GM15510 (cell line): ENCODE data around the gene ANXA11.

Experiments
- POLR2A ChIP-seq: IDR thresholded peaks from 3 replicates; pipeline ENCODE4 v1.6.1; 2011; ENCODE audit warnings: borderline replicate concordance; ENCODE audit not compliant: insufficient read length; ENCODE audit errors: extremely low read depth

Gene ANXA11

GRCh38 chr10:80197972-80198916 lies 7.1 kb downstream of the ANXA11 start:
- TF ChIP-seq POLR2A = no peak

GRCh38 chr10:80196950-80197315 lies 8.4 kb downstream of the ANXA11 start:
- no peak for TF ChIP-seq POLR2A

DNA sequence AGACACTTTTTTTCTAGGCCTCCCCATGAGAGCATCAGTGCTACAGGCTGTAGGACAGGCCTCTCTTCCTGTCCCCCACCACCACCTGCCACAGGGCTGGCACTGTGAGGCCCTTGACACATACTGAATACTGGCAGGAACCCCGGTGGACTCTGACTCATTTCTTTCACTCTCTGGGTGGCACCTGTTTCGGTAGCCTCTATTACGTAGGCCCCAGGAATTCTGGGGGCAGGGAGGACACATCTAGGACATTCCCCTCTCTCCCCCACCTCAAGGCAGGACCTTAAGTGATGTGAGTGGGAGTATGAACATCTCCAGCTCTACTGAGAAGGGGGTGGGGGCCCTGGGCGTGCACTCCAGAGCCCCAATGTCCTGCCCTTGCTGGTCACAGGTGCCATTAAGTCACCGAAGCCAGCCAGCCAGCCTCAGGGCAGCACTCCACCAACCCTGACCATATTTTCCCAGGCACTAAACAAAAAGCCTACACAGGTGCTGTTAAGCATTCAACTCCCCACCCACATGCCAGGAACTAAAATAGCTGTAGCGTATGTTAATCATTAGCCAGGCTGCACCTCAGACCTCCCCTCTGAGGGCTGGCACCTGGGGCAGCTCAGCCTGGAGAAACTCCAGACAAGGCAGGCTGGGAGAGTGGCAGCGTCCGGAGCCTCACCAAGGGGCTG lies 8.9 kb downstream of the ANXA11 start:
- TF ChIP-seq POLR2A = no peak

DNA sequence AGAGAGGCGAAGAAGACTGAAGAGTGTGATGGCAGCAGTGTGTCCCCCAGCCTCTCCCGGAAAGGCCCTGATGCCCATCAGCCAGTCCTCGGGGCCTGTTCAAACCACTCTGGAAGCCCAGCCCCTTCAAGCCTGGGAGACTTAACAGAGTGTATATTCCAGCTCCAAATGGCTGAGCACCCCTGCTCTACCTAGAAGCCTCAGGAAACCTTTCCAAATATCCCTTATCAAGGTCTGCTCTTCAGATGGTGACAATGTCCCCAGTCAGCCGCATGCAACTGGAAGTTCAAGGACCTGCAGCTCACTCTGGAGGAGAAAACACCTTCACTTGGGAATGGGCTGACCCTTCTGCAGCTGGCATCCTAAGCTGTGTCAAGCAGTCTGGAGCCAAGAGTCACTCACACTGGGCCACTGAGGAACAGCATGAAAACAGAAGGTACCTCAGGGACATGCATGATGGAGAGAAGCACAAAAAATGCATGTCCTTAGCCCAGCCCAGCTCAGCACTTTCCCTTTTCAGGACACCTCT lies 10.2 kb downstream of the ANXA11 start:
- TF ChIP-seq POLR2A = no peak

DNA sequence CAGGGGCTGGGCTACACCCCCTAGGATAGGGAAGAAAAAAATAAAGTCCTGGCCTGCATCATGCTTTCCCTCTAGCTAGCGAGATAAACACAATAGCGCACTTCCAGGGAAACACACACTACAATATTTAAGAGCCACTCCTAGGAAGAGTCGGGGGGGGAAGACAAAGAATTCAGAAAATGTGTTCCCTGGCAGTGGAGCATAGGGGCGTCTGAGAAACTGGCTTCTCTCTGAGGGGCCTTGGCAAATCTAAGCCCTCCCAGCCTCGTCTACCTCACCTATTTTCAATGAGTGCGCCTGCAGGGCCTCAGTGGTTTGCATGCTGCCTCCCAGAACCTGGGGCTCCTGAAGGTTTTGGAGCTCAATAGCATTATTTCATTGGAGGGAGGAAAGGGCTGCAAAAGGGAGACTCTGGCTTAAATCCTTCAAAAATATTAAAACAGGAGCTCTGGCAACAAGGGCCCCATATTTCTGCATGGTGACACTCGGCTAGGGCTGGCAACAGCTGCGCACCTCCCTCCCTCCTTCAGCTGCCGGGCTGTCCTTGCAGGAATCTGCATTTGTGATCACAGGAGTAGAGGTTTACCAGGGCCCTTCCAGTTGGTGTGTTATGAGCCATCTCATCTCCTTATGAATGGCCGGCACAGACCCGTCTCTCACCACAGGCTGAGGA lies 10.8 kb downstream of the ANXA11 start:
- no peak for TF ChIP-seq POLR2A

DNA sequence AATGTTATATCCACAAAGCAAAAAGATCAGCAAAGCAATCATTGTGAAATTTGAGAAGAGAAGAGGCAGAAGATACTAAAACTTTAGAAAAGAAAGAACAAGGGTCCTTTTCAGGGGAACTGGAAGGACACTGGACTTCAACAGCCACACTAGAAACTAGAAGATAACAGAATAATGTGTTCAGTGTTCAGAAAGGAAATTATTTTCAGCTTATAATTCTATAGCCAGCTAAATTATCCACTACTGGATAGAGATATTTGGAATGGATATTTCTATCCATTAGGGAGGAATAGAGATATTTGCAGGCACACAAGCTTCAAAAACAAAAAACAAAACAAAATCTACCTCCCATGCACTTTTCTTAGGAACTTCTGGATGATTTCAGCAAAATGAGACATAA lies 12.8 kb downstream of the ANXA11 start:
- no peak for TF ChIP-seq POLR2A

DNA sequence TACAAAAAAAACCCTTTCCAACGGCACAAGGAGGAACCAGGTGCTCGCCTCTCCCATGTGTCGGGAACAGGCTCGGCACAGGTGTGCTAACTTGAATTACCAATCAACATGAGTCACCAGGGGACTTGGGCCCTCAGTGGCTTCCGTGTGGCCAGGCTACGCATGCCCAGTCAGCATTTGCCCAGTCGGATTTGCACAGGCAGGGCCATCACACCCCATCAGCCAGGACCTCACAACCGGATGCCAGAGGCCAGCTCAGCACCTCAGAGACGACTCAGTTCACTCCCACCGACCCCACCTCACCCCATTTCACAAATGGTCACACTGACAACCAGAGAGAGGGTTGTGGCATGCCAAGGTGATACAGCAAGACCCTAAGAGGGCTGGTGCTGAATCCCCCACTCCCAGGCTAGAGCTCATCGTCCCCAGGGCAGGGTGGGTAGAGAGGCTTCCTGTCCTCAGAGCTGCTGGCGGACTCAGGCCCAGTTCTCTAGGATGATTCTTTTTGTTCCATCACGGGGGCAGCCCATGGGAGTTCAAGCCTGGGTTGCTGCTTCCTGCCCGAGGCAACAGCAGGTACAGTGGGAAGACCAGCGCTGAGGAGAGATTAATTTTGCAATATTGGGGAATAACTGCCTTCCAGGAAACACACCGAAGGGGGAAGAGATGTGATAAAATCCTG lies 13.6 kb downstream of the ANXA11 start:
- no peak for TF ChIP-seq POLR2A

DNA sequence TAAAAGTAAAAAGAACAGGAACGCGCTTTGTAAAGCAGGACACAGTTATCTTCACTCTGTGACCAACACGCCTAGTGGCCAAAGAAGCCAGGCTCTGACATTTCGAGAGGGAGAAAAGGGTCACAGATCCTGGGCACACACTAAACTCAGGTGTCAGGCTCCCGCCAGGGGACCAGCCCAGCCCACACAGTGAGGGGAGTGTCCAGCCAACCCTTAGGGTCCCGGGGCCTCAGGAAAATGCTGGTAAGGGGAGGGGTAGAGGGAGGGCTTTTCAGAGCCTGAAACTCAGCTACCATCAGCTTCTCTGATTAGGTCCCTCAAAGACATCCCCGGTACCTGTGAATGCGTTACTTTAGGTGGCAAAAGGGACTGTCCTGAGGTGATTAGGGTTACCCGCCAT lies 16.6 kb downstream of the ANXA11 start:
- TF ChIP-seq POLR2A = no peak

- TF ChIP-seq POLR2A = peak; percentile 15
Observed at GRCh38 chr10:80187465-80188409, 17.6 kb downstream of the ANXA11 start.

DNA sequence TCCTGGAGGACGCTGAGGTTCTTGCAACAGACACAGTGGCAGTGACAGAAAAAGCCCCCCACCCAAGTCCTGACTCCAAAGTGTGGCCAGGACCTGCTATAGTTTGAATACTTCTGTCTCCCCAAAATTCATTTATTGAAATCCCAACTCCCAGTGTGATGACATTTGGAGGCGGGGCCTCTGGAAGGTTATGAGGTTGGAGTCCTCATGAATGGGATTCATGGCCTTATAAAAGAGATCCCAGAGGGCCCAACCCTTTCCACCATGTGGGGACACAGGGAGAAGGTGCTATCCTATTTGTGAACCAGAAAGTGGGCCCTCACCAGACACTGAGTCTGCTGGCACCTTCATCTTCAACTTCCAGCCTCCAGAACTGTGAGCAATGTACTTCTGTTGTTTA lies 18.3 kb downstream of the ANXA11 start:
- no peak for TF ChIP-seq POLR2A

GRCh38 chr10:80186364-80187012 lies 18.8 kb downstream of the ANXA11 start:
- TF ChIP-seq POLR2A = no peak

DNA sequence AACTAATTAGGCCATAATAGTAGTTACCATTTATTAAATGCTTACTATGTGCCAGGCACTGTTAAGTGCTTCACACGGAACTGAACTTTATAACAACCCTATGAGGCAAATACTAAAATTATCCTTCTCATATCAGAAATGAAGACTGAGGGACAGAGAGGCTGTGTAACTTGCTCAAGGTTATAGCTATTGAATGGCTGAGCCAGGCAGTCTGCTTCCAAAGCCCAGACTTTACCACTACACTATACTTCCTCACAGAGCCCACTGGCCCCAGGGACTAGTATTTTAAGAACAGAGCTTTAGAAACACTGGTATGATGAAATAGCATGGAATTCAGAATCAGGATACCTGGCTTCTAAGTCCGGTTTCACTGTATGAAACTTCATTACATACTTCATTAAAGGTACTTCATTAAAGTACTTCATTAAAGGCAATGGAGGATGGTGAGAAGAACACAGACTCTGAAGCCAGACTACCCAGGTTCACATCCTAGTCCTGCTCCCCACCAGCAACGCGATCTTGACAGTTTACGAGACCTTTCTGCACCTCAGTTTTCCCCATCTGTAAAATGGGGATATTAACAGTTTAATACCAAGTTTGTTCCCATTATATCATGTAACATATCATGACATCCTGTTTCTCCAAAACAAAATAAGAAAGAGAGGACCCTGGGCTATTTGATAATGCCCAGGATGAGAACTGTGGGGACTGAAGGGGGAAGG lies 19.6 kb downstream of the ANXA11 start:
- TF ChIP-seq POLR2A = no peak

- no peak for TF ChIP-seq POLR2A
Observed at GRCh38 chr10:80184291-80184690, 21.0 kb downstream of the ANXA11 start.

GRCh38 chr10:80183436-80183835 lies 21.9 kb downstream of the ANXA11 start:
- no peak for TF ChIP-seq POLR2A
